NCI-H345 treated with DMSO at 0.1 percent for 48 hours (cell line): Measurements from ENCODE around the gene RAD51B.

Experiments used
- DNase-seq: peaks from one replicate; lab custom pipeline; 2025; ENCODE audit not compliant: unreplicated experiment; lab: John Stamatoyannopoulos, UW

The RAD51B gene

GRCh38 chr14:68719634-68720384, 900.2 kb downstream of the RAD51B start:
- DNase-seq = no peak

GRCh38 chr14:68722186-68722585, 902.6 kb downstream of the RAD51B start:
- no peak for DNase-seq

- no peak for DNase-seq
Measured at GRCh38 chr14:68722968-68723566, 903.5 kb downstream of the RAD51B start.

- DNase-seq = no peak
Measured at GRCh38 chr14:68723808-68724268, 904.3 kb downstream of the RAD51B start.

GRCh38 chr14:68724914-68725313, 905.3 kb downstream of the RAD51B start:
- DNase-seq = no peak

- no peak for DNase-seq
Measured at GRCh38 chr14:68726093-68726695, 906.6 kb downstream of the RAD51B start.

GRCh38 chr14:68727315-68728047, 907.9 kb downstream of the RAD51B start:
- DNase-seq = no peak

- no peak for DNase-seq
Measured at GRCh38 chr14:68728342-68729106, 908.9 kb downstream of the RAD51B start.

GRCh38 chr14:68729556-68729955, 910.0 kb downstream of the RAD51B start:
- DNase-seq = no peak

GRCh38 chr14:68730348-68730747, 910.8 kb downstream of the RAD51B start:
- DNase-seq = no peak

GRCh38 chr14:68730811-68731425, 911.3 kb downstream of the RAD51B start:
- no peak for DNase-seq

- DNase-seq = no peak
Measured at GRCh38 chr14:68733086-68733914, 913.7 kb downstream of the RAD51B start.

- no peak for DNase-seq
Measured at GRCh38 chr14:68734231-68734732, 914.7 kb downstream of the RAD51B start.

- no peak for DNase-seq
Measured at GRCh38 chr14:68735856-68736255, 916.3 kb downstream of the RAD51B start.

GRCh38 chr14:68736471-68736871, 916.9 kb downstream of the RAD51B start:
- no peak for DNase-seq

- no peak for DNase-seq
Measured at GRCh38 chr14:68737086-68737485, 917.5 kb downstream of the RAD51B start.

- DNase-seq = no peak
Measured at GRCh38 chr14:68738559-68738958, 919.0 kb downstream of the RAD51B start.

GRCh38 chr14:68739701-68740100, 920.1 kb downstream of the RAD51B start:
- DNase-seq = no peak

- DNase-seq = no peak
Measured at GRCh38 chr14:68740788-68741476, 921.4 kb downstream of the RAD51B start.
